ENCODE measurements around the gene ERGIC1. TPM values are rescaled to one million over a fixed set of nuclear protein-coding genes. Genes with fewer than 3 reads are reported as not detected.

Gene ERGIC1
- polyA plus RNA-seq, 1 donor from 2014 or later = 59.1 TPM

- H3K4me2 ChIP-seq (ENCODE audit: low read length) = no peak overlapping the region
- H3K9me3 ChIP-seq (ENCODE audit: low read length) = no peaks in the 10 kb centered on the region
- H3K27me3 ChIP-seq (ENCODE audit: insufficient read depth, low read depth, low read length) = no peaks in the 10 kb centered on the region
- H3K9ac ChIP-seq (ENCODE audit: low read length) = no peak overlapping the region
- no peaks in the 10 kb centered on the region for H4K20me1 ChIP-seq (ENCODE audit: insufficient read depth)
- no peak for TF ChIP-seq MXI1 (conservative IDR thresholded peaks at IDR 0.05; ENCODE audit: poor library complexity, severe bottlenecking)
- no peak for TF ChIP-seq SMC3 (conservative IDR thresholded peaks at IDR 0.05; ENCODE audit: poor library complexity)
- TF ChIP-seq TAF1 (IDR thresholded peaks at IDR 0.05; ENCODE audit: low read depth) = no peak
- TF ChIP-seq POLR2AphosphoS5 (IDR thresholded peaks at IDR 0.05) = no peak
- TF ChIP-seq REST (IDR thresholded peaks at IDR 0.05; ENCODE audit: borderline replicate concordance) = no peak
- TF ChIP-seq EP300 (conservative IDR thresholded peaks at IDR 0.05; ENCODE audit: poor library complexity, severe bottlenecking) = no peak
- TF ChIP-seq, protein P1, sequence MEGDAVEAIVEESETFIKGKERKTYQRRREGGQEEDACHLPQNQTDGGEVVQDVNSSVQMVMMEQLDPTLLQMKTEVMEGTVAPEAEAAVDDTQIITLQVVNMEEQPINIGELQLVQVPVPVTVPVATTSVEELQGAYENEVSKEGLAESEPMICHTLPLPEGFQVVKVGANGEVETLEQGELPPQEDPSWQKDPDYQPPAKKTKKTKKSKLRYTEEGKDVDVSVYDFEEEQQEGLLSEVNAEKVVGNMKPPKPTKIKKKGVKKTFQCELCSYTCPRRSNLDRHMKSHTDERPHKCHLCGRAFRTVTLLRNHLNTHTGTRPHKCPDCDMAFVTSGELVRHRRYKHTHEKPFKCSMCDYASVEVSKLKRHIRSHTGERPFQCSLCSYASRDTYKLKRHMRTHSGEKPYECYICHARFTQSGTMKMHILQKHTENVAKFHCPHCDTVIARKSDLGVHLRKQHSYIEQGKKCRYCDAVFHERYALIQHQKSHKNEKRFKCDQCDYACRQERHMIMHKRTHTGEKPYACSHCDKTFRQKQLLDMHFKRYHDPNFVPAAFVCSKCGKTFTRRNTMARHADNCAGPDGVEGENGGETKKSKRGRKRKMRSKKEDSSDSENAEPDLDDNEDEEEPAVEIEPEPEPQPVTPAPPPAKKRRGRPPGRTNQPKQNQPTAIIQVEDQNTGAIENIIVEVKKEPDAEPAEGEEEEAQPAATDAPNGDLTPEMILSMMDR (IDR thresholded peaks at IDR 0.05; ENCODE audit: poor library complexity, severe bottlenecking) = no peak
- TF ChIP-seq EZH2 (IDR thresholded peaks at IDR 0.05; ENCODE audit: borderline replicate concordance, insufficient read depth, low read length, poor library complexity, severe bottlenecking) = no peak
- no peak for TF ChIP-seq RAD21 (conservative IDR thresholded peaks at IDR 0.05)
- H3K36me3 ChIP-seq (ENCODE audit: insufficient read depth, low read length) = no peaks in the 10 kb centered on the region
- H3F3A ChIP-seq (ENCODE audit: insufficient read depth, low read length, poor library complexity, severe bottlenecking) = no peaks in the 10 kb centered on the region
- H2AFZ ChIP-seq (ENCODE audit: low read depth, low read length) = no peak overlapping the region
- H3K79me2 ChIP-seq (replicated peaks; ENCODE audit: insufficient read depth, low read length) = no peaks in the 10 kb centered on the region
- no peak overlapping the region for H3K4me3 ChIP-seq (ENCODE audit: low read length)
- no peaks in the 10 kb centered on the region for H3K9me2 ChIP-seq (ENCODE audit: insufficient read depth, low read length)
- no peak overlapping the region for H3K27ac ChIP-seq (ENCODE audit: low read length)
These were observed 18.7 kb downstream of the ERGIC1 start for GRCh38 chr5:172852490-172853354.

DNA sequence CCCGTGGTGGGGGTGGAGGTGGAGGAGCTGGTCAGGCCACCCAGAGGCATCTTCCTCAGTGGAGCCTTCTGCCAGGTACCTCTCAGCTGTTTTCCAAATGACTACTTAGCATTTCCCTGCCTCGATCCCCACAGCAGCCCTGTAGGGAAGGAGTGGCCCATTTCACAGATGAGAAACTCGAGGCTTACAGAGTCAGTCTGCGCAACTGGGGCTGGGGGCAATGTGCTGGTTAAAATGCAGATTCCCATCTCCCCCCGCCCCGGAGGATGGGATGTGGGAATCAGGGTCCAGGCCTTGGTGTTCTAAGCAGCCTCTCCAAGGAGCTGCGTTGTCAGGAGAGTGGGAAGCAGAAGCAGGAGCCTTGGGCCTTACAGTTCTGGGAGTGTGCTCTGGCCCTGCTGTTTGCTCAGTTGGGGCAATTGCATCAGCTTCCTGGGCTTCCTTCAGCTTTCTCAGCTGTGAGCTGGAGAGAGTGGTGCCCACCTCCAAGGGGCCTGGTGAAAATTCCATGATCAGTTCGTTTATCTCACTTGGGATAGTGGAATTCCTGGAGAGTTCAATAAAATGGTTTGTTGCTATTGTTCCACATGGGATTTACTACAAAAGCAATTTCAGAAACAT, 19.4 kb downstream of the ERGIC1 start:
- TF ChIP-seq, protein P1 (IDR thresholded peaks at IDR 0.05; ENCODE audit: poor library complexity, severe bottlenecking) = no peak
- TF ChIP-seq MXI1 (conservative IDR thresholded peaks at IDR 0.05; ENCODE audit: poor library complexity, severe bottlenecking) = no peak
- TF ChIP-seq EP300 (conservative IDR thresholded peaks at IDR 0.05; ENCODE audit: poor library complexity, severe bottlenecking) = no peak
- no peak for TF ChIP-seq RAD21 (conservative IDR thresholded peaks at IDR 0.05)
- TF ChIP-seq SMC3 (conservative IDR thresholded peaks at IDR 0.05; ENCODE audit: poor library complexity) = no peak
- TF ChIP-seq TAF1 (IDR thresholded peaks at IDR 0.05; ENCODE audit: low read depth) = no peak
- no peak for TF ChIP-seq REST (IDR thresholded peaks at IDR 0.05; ENCODE audit: borderline replicate concordance)
- TF ChIP-seq EZH2 (IDR thresholded peaks at IDR 0.05; ENCODE audit: borderline replicate concordance, insufficient read depth, low read length, poor library complexity, severe bottlenecking) = no peak
- no peak for TF ChIP-seq POLR2AphosphoS5 (IDR thresholded peaks at IDR 0.05)
- H3F3A ChIP-seq (ENCODE audit: insufficient read depth, low read length, poor library complexity, severe bottlenecking) = no peaks in the 10 kb centered on the region
- H3K4me3 ChIP-seq (ENCODE audit: low read length) = no peak overlapping the region
- H2AFZ ChIP-seq (ENCODE audit: low read depth, low read length) = no peak overlapping the region
- H3K9me2 ChIP-seq (ENCODE audit: insufficient read depth, low read length) = no peaks in the 10 kb centered on the region
- no peak overlapping the region for H3K27ac ChIP-seq (ENCODE audit: low read length)
- H3K4me2 ChIP-seq (ENCODE audit: low read length) = no peak overlapping the region
- no peak overlapping the region for H3K9ac ChIP-seq (ENCODE audit: low read length)
- H4K20me1 ChIP-seq (ENCODE audit: insufficient read depth) = no peaks in the 10 kb centered on the region
- H3K79me2 ChIP-seq (replicated peaks; ENCODE audit: insufficient read depth, low read length) = no peaks in the 10 kb centered on the region
- H3K27me3 ChIP-seq (ENCODE audit: insufficient read depth, low read depth, low read length) = no peaks in the 10 kb centered on the region
- H3K36me3 ChIP-seq (ENCODE audit: insufficient read depth, low read length) = no peaks in the 10 kb centered on the region
- H3K9me3 ChIP-seq (ENCODE audit: low read length) = no peaks in the 10 kb centered on the region
